HG03565 (cell line): ENCODE data around the gene ISCA2.

Experiments
- ATAC-seq: cut with Tn5 transposase; IDR thresholded peaks from one replicate; pipeline ENCODE4 v1.9.1; 2021; ENCODE audit warnings: mild to moderate bottlenecking, moderate library complexity; ENCODE audit not compliant: unreplicated experiment

Gene ISCA2

DNA sequence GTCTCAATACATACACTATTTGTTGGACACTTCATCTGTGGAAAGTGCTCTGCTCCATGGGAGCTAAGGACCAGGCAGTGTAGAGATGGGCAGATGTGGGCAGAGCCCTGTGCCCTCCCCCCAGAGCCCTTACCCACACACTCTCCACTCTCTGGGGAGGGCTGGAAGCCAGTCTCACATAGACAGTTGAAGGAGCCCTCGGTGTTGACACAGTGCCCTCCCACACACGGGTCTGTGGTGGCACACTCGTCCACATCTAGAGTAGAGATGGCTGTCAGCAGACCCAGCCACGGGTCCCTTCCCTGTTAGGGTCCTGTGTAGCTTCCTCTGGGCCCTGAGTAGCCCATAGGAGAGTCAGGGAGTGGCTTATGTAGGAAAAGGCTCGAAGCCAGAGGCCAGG, 14.3 kb downstream of the ISCA2 start:
- ATAC-seq, result no peak

DNA sequence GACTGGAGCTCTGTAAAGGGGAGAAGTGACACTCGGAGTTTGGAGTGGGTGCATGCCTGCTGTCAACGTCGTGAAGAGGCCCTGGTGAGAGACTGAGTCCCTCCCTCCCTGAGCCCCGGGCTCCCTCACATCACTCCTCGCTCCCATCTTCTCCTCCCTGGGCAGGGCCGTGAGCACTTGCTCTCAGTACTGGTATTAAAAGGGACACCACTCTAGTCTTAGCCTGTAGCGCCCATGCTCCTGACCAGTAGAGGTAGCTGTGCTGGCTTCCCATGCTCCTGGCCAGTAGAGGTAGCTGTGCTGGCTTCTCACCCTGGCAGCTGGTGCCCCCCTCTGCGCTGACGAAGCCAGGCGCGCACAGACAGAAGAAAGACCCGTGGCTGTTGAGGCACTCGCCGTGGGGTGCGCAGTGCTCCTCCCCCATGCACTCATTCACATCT, 14.7 kb downstream of the ISCA2 start:
- no peak for ATAC-seq

DNA sequence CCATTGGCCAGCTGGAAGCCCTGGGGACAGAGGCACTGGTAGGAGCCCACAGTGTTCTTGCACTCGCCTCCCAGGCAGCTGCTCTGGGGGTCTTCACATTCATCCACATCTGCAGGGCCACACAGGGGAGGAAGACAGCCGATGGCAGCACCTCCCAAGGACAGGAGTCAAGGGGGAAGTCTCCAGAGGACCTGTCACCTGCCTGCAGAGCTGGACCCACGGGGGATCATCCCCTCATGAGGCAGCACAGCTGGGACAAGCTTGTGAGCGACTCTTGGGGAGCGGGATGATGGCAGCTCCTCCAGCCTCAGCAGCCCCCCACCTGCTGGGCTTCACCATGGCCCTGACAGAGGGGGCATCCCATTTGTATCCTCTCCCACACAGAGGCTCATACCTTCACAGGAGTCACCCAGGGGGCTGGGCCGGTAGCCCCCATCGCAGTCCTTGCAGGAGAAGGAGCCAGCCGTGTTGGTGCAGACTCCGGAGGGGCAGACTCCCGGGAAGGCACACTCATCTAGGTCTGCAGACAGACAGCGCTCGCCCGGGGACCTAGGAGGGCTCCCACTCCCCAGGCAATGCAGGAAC, 15.4 kb downstream of the ISCA2 start:
- no peak for ATAC-seq

DNA sequence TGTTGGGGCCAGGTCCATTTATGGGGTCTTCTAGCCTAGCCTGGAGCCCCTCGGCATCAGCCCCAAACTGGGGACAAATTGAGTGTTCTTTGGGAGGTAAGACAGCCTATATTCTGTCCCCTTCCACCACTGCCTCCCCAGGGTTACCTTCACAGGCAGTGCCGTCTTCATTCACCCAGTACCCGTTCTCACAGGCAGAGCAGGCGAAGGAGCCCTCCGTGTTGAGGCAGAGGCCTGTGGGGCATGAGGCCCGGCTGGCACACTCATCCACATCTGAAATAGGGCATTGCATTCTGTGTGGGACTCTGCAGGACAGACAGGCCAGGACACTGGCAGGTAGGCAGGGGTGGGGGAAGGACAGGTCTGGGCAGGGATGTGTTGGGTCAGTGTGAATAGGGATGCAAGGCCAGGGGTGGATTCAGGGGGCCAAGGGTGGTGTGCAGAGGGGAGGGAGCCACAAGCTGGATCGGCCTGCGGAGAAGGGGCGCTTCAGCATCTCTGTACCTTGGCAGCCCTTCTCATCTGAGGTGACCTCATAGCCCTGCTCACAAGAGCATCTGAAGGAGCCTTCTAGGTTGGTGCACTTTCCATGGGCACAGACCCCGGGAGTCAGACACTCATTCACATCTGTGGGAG, 16.1 kb downstream of the ISCA2 start:
- no peak for ATAC-seq

DNA sequence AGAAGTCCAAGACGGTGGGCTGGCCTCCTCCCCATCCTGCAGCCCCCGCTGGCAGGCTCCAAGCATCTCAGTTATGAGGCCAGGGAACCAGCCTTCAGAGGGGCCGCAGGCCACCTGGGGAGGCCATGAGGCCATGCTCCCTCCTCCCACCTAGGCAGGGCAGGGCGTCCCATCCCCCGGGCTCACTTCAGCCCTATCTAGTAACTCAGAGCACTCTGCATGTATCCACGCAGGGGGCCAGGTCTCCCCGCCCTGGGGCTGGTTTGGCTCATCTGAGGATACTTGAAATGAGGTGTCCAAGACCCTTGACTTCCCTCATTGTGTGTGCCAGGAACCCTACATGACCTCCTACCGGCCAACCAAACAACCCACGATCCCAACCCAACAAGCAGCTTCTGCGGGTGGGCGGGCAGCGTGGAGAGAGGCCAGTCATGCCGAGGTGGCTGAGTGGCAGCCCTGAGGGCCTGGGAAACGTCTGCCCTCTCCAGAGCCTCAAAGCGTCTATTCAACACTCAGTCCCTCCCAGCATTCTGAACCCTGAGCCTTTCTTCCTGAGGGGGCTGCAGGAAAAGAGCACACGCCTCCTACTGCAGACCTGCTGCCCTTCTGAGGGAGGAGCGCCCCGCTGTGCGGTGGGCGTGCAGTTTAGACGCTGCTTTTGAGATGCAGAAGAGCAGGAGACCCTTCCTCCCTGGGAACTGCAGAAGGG, 16.8 kb downstream of the ISCA2 start:
- ATAC-seq, result no peak

DNA sequence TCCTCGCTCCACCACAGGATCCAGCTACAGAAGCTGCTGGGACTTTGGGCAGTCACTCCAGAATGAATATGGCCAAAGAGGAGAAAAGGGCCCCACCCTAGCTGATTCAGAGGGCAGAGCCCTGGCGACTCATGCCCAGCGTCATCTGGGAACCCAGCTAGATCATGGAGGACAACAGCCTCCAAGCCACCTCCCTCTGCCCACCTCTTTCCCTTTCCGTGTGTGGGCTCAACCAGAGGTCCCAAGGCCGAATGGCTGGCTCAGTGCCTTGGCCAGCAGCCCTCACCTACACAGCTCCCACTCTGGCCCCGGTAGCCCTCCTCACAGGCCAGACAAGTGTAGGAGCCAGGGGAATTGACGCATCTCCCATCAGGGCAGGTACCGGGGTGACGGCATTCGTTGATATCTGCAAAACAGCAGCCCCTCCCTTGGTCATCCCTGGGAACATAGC, 17.4 kb downstream of the ISCA2 start:
- ATAC-seq, result no peak

DNA sequence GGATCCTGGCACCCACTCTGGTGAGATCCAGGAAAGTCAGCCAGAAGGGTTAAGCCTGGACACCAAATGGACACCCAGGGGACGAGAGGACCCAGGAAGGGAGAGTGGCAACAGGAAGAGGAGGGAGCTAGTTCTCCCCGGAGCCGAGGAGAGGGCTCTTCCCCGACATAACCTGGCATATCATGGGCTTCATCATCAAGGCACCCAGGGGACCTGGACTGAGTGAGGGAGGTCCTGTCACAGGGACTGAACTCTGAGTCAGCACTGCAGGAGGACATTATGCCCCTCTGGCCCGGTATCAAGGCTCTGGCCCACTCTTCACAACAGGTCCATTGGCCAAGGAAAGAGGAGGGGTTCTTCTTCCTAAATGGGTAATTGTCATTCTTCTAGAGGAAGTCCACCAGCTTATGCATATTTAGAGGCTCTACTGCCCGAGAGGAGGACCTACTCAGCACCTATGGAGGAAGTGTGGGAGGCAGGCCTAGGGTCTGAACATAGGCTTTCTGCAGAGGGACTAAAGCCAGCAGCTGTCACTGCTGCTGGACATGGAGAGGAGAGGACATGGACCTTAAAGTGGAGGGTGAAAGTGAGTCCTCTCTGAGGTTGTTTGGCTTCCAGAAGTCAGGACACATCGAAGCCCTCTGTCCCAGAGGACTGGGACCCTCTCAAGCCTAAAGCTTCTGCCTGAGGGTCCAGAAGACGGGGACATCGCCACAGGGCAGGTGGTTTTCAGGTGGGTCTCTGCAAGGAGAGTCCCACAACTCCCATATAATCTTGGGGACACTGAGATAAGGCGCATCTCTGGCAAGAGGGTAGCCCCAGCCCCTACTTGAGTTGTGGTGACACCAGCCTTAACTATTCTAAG, 18.6 kb downstream of the ISCA2 start:
- ATAC-seq, result no peak

DNA sequence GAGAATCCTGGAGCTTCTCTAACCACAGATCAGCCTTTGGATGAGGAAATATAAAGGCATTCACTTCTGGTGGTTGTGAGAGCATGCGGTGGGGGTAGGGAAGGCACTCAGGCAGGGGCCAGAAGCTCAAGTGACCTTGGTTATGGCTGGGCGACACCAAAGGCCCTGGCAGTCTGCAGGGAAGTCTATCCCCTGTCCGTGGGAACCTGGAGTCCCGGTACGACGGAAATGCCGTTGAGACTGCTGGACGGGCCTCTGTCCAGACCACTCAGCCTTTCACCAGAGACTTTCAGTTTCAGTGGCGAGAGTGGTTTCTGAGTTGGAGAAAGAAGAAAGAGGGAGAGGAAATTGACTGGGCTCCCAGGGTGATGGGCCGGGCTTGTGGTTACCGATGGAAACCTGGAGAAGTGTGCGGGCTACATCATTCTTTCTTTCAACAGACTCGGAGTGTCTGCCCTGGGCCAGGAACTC, 20.9 kb downstream of the ISCA2 start:
- no peak for ATAC-seq

DNA sequence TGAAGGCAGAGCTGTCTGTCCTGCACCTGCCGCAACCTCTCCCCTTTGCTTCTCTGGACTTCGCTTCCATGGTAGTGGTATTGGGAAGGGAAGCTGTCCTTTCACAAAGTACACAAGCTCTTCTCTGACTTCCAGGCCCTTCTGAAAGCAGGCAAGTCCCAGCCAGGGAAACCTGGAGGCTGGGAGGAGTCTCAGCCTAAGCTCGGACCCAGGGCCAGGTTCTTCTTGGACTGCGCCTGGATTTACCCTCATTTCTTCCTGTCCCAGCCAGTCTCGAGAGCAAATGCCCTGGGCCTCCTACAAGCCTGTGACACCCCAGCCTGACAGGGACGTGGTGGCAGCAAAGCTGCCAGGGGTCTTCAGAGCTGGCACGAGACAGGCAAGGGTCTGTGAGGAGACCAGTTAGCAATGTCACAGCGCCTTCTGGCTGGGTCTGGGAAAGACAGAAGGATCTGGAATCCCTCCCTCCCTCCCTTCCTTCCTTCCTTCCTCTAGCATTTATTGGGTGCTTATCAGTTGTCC, 22.4 kb downstream of the ISCA2 start:
- no peak for ATAC-seq

DNA sequence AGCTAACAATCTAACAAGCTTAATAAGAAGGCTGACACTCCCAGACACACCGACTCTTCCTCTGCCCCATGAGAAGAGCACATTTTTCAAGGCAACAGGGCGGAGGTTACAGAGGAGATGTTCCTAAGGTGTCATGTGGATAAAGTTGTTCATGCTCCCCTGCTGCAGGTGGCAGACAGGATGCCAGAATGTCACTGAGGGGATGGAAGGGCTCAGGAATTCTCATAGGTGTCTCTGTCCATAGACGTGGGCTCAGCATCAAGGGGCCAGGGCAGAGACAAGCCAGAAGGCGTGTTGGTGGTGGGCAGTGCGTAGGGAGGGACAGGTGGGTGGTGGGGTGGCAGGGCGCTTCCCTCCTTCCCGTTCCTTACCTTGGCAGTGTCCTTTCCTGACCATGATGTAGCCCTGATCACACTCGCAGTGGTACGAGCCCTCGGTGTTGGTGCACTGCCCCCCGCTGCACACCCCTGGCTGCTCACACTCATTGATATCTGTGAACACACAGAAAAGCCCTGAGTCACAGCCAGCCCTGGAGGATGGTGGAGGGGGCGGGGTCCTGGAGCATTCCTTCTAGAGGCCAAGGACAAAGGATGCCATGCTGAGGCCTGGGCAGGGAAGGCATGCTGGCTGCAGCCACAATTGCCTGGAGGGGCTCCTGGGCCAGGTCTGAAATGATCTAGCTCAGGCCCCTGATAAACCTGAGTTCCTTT, 23.0 kb downstream of the ISCA2 start:
- no peak for ATAC-seq

DNA sequence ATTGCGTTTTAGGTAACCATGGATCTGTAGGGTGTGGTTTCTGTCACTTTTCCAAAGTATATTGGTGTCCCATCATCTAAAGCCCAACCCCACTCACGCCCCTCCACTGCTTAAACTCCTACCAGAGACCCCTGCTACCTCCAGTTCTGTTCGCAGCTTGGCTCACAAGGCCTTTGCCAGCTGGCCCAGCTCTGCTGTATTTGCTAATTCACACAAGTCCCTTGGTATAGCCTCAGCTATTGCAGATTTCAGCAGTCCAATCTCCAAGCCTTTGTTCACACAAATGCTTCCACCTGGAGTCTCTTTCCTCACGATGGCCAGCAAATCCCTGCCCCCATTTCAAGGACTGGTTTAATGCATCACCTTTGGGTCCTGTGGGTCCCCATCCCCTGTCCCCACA, 24.2 kb downstream of the ISCA2 start:
- no peak for ATAC-seq

DNA sequence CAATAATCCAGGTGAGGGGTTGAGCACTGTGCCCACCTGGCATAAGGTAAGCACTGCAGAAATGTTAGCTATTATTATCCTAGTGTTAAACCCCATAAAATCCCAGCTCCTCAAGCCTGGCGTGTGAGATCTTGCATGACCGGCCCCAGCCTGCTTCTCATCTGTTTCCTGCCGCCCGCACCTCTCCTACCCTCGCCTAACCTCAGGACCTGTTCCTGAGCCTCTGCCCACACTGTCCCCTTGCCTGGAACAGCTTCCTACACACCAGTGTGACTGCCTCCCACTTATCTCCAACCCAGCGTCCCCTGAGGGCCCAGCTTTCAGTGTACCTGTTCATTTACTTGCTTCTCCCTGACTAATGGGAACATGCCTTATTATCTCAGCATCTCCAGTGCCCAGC, 24.7 kb downstream of the ISCA2 start:
- no peak for ATAC-seq

DNA sequence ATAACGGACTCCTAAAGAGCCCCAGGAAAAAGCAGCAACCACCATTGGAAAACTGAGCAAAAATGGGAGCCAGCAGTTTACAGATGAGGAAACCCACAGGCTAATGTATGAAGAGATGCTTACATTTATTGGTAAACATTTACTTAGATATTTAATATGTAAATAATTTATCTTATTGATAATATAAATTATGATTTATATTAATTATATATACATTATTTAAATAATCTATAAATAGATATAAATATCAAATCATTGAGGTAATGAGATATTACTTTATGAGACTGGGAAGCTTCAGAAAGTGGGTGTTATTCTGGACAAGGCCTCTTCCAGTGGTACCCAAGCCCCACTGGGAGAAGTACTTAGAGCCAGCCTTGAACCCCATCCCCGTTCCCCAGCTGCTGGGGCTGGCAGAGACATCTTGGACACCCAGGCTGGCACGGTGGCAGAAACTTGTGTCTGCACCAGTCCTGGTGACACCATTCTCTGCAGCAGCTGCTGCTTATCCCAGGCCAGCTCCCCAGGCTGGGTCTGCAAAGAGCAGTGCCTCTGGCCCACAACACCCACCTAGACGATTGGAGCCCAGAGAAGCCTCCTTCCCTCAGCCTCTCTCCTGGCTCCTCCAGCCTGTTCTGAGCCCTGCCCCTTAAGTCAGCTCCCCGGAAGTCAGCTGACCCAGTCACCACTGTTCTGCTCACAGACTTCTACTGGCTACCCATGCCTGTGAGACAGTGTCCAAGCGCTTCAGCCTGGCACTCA, 25.9 kb downstream of the ISCA2 start:
- ATAC-seq, result no peak

DNA sequence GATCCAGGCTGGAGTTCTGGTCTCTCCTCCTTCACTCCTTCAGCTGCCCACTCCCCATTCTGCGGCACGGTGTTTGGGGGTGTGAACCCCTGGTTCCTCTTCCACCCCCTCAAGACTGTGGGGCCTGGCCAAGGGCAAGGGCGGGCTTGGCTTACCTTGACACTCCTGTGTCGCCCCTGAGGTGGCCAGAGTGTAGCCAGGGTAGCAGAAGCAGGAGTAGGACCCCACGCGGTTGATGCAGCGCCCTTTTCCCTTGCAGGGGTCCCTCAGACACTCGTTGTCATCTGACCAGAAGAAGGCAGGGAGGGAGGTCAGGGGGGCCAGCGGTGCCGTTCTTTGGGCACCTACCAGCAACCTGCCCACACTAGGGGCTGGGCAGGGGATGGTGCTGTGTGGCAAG, 28.2 kb downstream of the ISCA2 start:
- no peak for ATAC-seq

DNA sequence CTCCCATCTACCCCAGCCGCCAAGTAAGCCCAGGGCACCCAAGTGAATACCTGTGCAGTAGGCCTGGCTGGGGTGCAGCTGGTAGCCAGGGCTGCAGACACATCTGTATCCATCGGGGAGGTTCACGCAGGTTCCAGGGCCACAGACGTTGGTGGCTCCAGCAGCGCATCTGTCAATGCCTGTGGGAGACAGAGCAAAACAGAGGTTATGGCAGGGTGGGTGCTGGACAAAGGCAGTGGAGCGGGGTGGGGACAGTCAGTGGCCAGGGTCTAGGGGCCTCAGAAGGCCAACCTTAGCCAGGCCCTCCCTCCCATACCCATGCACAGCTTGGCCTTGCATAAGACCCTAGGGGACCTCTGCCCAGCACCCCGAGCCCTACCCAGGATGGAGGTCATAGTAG, 29.2 kb downstream of the ISCA2 start:
- no peak for ATAC-seq

DNA sequence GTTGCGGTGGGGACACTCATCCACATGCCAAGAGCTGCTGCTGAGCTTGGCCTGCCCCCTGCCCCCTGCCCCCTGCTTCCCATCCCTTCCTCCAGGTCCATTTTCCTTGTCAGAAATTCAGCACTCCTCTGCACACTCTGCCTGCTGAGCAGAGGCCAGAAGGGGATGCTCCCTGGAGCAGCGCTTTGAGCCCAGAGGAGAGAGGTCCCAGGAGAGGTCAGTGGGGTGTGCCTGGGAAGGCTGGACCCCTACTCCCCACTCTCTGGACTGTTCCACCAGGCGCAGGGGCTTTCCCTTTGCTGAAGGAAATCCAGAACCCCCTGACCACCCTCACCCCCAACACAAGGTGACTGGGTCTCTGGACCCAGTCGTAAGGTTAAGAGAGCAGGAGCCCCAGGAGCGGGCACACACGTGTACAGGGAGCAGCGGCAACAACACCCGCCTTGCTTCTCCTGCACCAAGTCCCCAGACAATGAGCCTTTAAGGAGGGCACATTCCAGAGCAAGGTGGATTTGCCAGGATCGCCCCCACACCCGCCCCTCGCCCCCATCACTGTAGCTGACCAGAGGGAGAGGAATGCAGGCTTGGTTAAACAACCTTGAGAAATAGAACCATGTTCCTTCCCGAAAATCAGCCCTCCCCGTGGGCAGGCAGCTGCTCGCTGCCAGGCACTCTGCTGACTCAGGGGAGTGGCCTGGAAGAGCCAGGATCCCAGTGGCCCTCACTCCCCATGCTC, 30.7 kb downstream of the ISCA2 start:
- no peak for ATAC-seq

DNA sequence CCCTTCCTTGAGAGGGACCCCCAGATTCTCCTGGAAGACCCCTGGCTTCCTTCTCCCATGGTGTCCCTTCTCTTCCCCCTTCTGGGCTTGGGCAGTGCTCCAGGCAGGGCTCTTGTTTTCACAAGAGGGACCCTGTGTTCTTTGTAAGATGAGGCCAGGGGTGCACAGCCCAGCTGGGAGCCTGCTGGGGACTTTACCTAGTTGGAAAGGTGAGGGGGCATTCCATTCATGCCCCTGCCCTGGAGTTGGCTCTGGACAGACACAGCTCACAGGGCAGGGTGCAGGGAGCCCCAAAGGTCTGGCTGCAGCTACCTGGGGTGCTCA, 31.2 kb downstream of the ISCA2 start:
- ATAC-seq, result no peak

DNA sequence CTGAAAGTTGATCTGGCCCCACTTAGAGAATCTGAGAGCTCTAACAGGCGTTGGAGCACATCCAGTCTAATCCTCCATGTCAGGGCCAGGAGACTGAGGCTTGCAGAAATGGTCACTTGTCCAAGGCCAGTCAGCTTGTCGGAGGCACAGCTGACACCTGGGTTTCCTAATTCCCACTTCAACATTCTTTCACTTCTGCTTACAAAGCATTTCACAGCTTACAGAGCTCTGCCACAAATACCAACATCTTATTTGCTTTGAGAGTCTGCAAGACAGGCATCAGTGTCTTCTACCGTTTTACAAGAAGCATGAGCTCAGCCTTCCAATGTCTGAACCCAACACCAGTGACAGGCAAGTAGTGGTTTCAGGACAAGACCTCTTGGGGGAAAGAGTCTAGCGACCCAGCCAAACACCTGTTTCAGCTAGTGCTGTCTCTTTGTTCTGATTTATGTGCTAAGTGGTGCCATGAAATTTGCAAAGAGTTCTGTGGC, 31.8 kb downstream of the ISCA2 start:
- ATAC-seq, result no peak
